ENCODE measurements around the gene PCSK5.

The PCSK5 gene

GRCh38 chr9:76370396-76371023 lies 480.0 kb downstream of the PCSK5 start:
- no peak for DNase-seq

GRCh38 chr9:76371901-76372300 lies 481.4 kb downstream of the PCSK5 start:
- no peak for DNase-seq

GRCh38 chr9:76372336-76372735 lies 481.9 kb downstream of the PCSK5 start:
- DNase-seq: peak; percentile 40

GRCh38 chr9:76373173-76373783 lies 482.8 kb downstream of the PCSK5 start:
- peak; percentile 37 for DNase-seq

GRCh38 chr9:76373784-76374474 lies 483.5 kb downstream of the PCSK5 start:
- no peak for DNase-seq

GRCh38 chr9:76374783-76375559 lies 484.5 kb downstream of the PCSK5 start:
- no peak for DNase-seq

- no peak for DNase-seq
Observed at GRCh38 chr9:76377791-76378190, 487.3 kb downstream of the PCSK5 start.

GRCh38 chr9:76378367-76379073 lies 488.0 kb downstream of the PCSK5 start:
- peak; percentile 44 for DNase-seq

- no peak for DNase-seq
Observed at GRCh38 chr9:76379494-76379893, 489.0 kb downstream of the PCSK5 start.

GRCh38 chr9:76390656-76391055 lies 500.2 kb downstream of the PCSK5 start:
- DNase-seq: peak; percentile 27

- DNase-seq: peak; percentile 95
Observed at GRCh38 chr9:76394195-76394959, 503.9 kb downstream of the PCSK5 start, which contains the start of gene RFK. RFK (minus strand) TSS chr9:76394426; CDS start chr9:76394171, 255 bp downstream.

GRCh38 chr9:76394960-76395252 lies 504.4 kb downstream of the PCSK5 start:
- peak; percentile 92 for DNase-seq

GRCh38 chr9:76395381-76395780 lies 504.9 kb downstream of the PCSK5 start:
- DNase-seq: peak; percentile 45

- no peak for DNase-seq
Observed at GRCh38 chr9:76396144-76396543, 505.7 kb downstream of the PCSK5 start.

- no peak for DNase-seq
Observed at GRCh38 chr9:76396597-76396996, 506.1 kb downstream of the PCSK5 start.

GRCh38 chr9:76399856-76400255 lies 509.4 kb downstream of the PCSK5 start:
- no peak for DNase-seq

GRCh38 chr9:76400534-76401096 lies 510.1 kb downstream of the PCSK5 start:
- peak; percentile 26 for DNase-seq

GRCh38 chr9:76401176-76401575 lies 510.7 kb downstream of the PCSK5 start:
- no peak for DNase-seq

GRCh38 chr9:76401580-76402354 lies 511.3 kb downstream of the PCSK5 start:
- DNase-seq: no peak

GRCh38 chr9:76403352-76403751 lies 512.9 kb downstream of the PCSK5 start:
- DNase-seq: peak; percentile 92

- DNase-seq: peak; percentile 13
Observed at GRCh38 chr9:76404401-76404800, 513.9 kb downstream of the PCSK5 start.

Measured in OCI-M1 (cell line).